WTC11 (cell line): ENCODE results near the gene IQSEC1. TPM values are rescaled to one million over a fixed set of nuclear protein-coding genes. Genes with fewer than 3 reads are reported as not detected.

Experiments
- ATAC-seq: fragments of 200-7000 bp; cut with Tn5 transposase; 2 replicates; pipeline ENCODE4 v1.10.0; 2021; ENCODE audit warnings: mild to moderate bottlenecking, moderate library complexity
- CTCF ChIA-PET: fragments of 300-600 bp; sonication (Branson Sonifier 250); formaldehyde crosslinking; loops from one replicate; lab custom pipeline; 2021; ENCODE audit warnings: antibody characterized with exemption; lab: Charles Lee
- POLR2A ChIA-PET: fragments of 350-600 bp; sonication (Branson Sonifier 250); formaldehyde crosslinking; loops from one replicate; lab custom pipeline; 2021; ENCODE audit warnings: antibody characterized with exemption; lab: Charles Lee
- DNase-seq: peaks from one replicate; pipeline ENCODE4 v3.0.0; 2021; ENCODE audit warnings: low spot score
- H3K27ac Mint-ChIP-seq: 2 replicates; pipeline ENCODE4 v1.8.0; 2021; ENCODE audit warnings: mixed read lengths
- H3K27me3 Mint-ChIP-seq: 2 replicates; pipeline ENCODE4 v1.8.0; 2021; ENCODE audit warnings: low read depth, mild to moderate bottlenecking, moderate library complexity, mixed read lengths
- H3K36me3 Mint-ChIP-seq: 2 replicates; pipeline ENCODE4 v1.8.0; 2021; ENCODE audit warnings: mixed read lengths
- H3K4me1 Mint-ChIP-seq: 2 replicates; pipeline ENCODE4 v1.8.0; 2022; ENCODE audit warnings: mixed read lengths
- H3K4me3 Mint-ChIP-seq: 2 replicates; pipeline ENCODE4 v1.8.0; 2021; ENCODE audit warnings: mild to moderate bottlenecking, moderate library complexity, mixed read lengths
- H3K9me3 Mint-ChIP-seq: 2 replicates; pipeline ENCODE4 v1.8.0; 2021; ENCODE audit warnings: mixed read lengths
- ATF6 ChIP-seq: sonication (generic); formaldehyde crosslinking; IDR thresholded peaks from 2 replicates; pipeline ENCODE4 v1.8.1; 2023; ENCODE audit warnings: mild to moderate bottlenecking, missing genetic modification reagents
- E2F5 ChIP-seq: sonication (generic); formaldehyde crosslinking; IDR thresholded peaks from 2 replicates; pipeline ENCODE4 v1.8.1; 2022; ENCODE audit warnings: mild to moderate bottlenecking, moderate library complexity, missing genetic modification reagents
- ELF4 ChIP-seq: sonication (generic); formaldehyde crosslinking; IDR thresholded peaks from 2 replicates; pipeline ENCODE4 v1.8.1; 2022; ENCODE audit warnings: low read depth, mild to moderate bottlenecking, moderate library complexity, missing genetic modification reagents
- ERG ChIP-seq: fragments of 250-450 bp; sonication (Bioruptor Pico); IDR thresholded peaks from 2 replicates; pipeline ENCODE4 v1.8.0; 2021; ENCODE audit warnings: mild to moderate bottlenecking
- GRHL2 ChIP-seq: fragments of 250-450 bp; sonication (Bioruptor Pico); IDR thresholded peaks from 2 replicates; pipeline ENCODE4 v1.8.0; 2022; ENCODE audit warnings: mild to moderate bottlenecking, moderate library complexity; ENCODE audit not compliant: insufficient replicate concordance, severe bottlenecking
- GTF2I ChIP-seq: fragments of 250-450 bp; sonication (Bioruptor Pico); conservative IDR thresholded peaks from 2 replicates; pipeline ENCODE4 v1.4.0; 2021; ENCODE audit warnings: mild to moderate bottlenecking
- HMGXB4 ChIP-seq: sonication (generic); formaldehyde crosslinking; IDR thresholded peaks from 2 replicates; pipeline ENCODE4 v1.8.1; 2023; ENCODE audit warnings: mild to moderate bottlenecking, moderate library complexity, missing genetic modification reagents
- IRF2 ChIP-seq: sonication (generic); formaldehyde crosslinking; IDR thresholded peaks from 2 replicates; pipeline ENCODE4 v1.8.0; 2022; ENCODE audit warnings: low read depth, missing genetic modification reagents, borderline replicate concordance
- JUN ChIP-seq: sonication (generic); formaldehyde crosslinking; IDR thresholded peaks from 2 replicates; pipeline ENCODE4 v1.8.0; 2023; ENCODE audit warnings: mild to moderate bottlenecking, missing genetic modification reagents
- MLX ChIP-seq: sonication (generic); formaldehyde crosslinking; IDR thresholded peaks from 2 replicates; pipeline ENCODE4 v1.8.1; 2023; ENCODE audit warnings: mild to moderate bottlenecking, missing genetic modification reagents, moderate library complexity
- NFATC4 ChIP-seq: fragments of 250-450 bp; sonication (Bioruptor Pico); IDR thresholded peaks from 2 replicates; pipeline ENCODE4 v1.9.0; 2021; ENCODE audit warnings: mild to moderate bottlenecking
- NR1H2 ChIP-seq: sonication (generic); formaldehyde crosslinking; IDR thresholded peaks from 2 replicates; pipeline ENCODE4 v1.9.0; 2021; ENCODE audit warnings: mild to moderate bottlenecking, moderate library complexity, missing genetic modification reagents
- NR3C1 ChIP-seq: sonication (generic); formaldehyde crosslinking; conservative IDR thresholded peaks from 2 replicates; pipeline ENCODE4 v1.8.1; 2023; ENCODE audit warnings: low read depth, mild to moderate bottlenecking, missing genetic modification reagents
- RELA ChIP-seq: sonication (generic); formaldehyde crosslinking; IDR thresholded peaks from 2 replicates; pipeline ENCODE4 v1.8.1; 2022; ENCODE audit warnings: missing genetic modification reagents, mild to moderate bottlenecking, borderline replicate concordance
- RORB ChIP-seq: fragments of 250-450 bp; sonication (Bioruptor Pico); IDR thresholded peaks from 2 replicates; pipeline ENCODE4 v1.9.0; 2021; ENCODE audit warnings: mild to moderate bottlenecking
- SMAD3 ChIP-seq: sonication (generic); formaldehyde crosslinking; IDR thresholded peaks from 2 replicates; pipeline ENCODE4 v1.8.0; 2022; ENCODE audit warnings: missing genetic modification reagents, mild to moderate bottlenecking, borderline replicate concordance
- SOX15 ChIP-seq: fragments of 250-450 bp; sonication (Bioruptor Pico); IDR thresholded peaks from 2 replicates; pipeline ENCODE4 v1.9.0; 2021; ENCODE audit warnings: mild to moderate bottlenecking
- TCF7 ChIP-seq: sonication (generic); formaldehyde crosslinking; IDR thresholded peaks from 2 replicates; pipeline ENCODE4 v1.8.0; 2022; ENCODE audit warnings: mild to moderate bottlenecking, low read depth, missing genetic modification reagents, moderate library complexity
- USF2 ChIP-seq: sonication (generic); formaldehyde crosslinking; IDR thresholded peaks from 2 replicates; pipeline ENCODE4 v1.8.1; 2023; ENCODE audit warnings: mild to moderate bottlenecking, missing genetic modification reagents, moderate library complexity
- ZNF138 ChIP-seq: sonication (generic); formaldehyde crosslinking; conservative IDR thresholded peaks from 2 replicates; pipeline ENCODE4 v1.8.1; 2022; ENCODE audit warnings: mild to moderate bottlenecking, moderate library complexity, missing genetic modification reagents
- ZNF232 ChIP-seq: sonication (generic); formaldehyde crosslinking; IDR thresholded peaks from 2 replicates; pipeline ENCODE4 v1.8.0; 2022; ENCODE audit warnings: mild to moderate bottlenecking, missing genetic modification reagents
- ZNF263 ChIP-seq: sonication (generic); formaldehyde crosslinking; IDR thresholded peaks from 2 replicates; pipeline ENCODE4 v1.8.1; 2022; ENCODE audit warnings: low read depth, mild to moderate bottlenecking, moderate library complexity, missing genetic modification reagents
- ZNF281 ChIP-seq: sonication (generic); formaldehyde crosslinking; IDR thresholded peaks from 2 replicates; pipeline ENCODE4 v1.8.0; 2023; ENCODE audit warnings: mild to moderate bottlenecking, missing genetic modification reagents
- ZNF396 ChIP-seq: fragments of 250-450 bp; sonication (Bioruptor Pico); IDR thresholded peaks from 2 replicates; pipeline ENCODE4 v1.8.0; 2021; ENCODE audit warnings: mild to moderate bottlenecking, moderate library complexity, borderline replicate concordance
- total RNA-seq: library from RNA; stranded (reverse); gene quantifications from 3 replicates; pipeline ENCODE4 v1.2.3, GENCODE V29; 2021

Gene IQSEC1
- total RNA-seq, 1 experiment from 2014 or later = 35.0 TPM

- H3K9me3 Mint-ChIP-seq = peaks cover 9% of the 10 kb centered on the region
- peaks cover 4% of the 10 kb centered on the region for H3K36me3 Mint-ChIP-seq
- H3K27ac Mint-ChIP-seq = no peak overlapping the region
- no peaks in the 10 kb centered on the region for H3K4me1 Mint-ChIP-seq
- DNase-seq (no peak), ATAC-seq (no peak)
- ChIA-PET POLR2A (no interaction called here), CTCF (interaction anchor here (0.6 kb wide), 1 partner anchor 134 kb away, joined by 4 read pairs; no protein-coding TSS in a partner anchor)
- H3K4me3 Mint-ChIP-seq = no peak overlapping the region
- H3K27me3 Mint-ChIP-seq = peaks cover 35% of the 10 kb centered on the region
- TF ChIP-seq E2F5 (CRISPR knock-in tag) = no peak
- TF ChIP-seq NFATC4 (CRISPR knock-in tag) = no peak
- no peak for TF ChIP-seq TCF7 (CRISPR knock-in tag)
- TF ChIP-seq ZNF138 (CRISPR knock-in tag) = no peak
- TF ChIP-seq GRHL2 = no peak
- no peak for TF ChIP-seq ZNF263 (CRISPR knock-in tag)
- no peak for TF ChIP-seq SOX15 (CRISPR knock-in tag)
- TF ChIP-seq ZNF232 (CRISPR knock-in tag) = no peak
- no peak for TF ChIP-seq HMGXB4
These were observed 210.8 kb downstream of the IQSEC1 start for GRCh38 chr3:12862387-12862786.

- ChIA-PET POLR2A (no interaction called here), CTCF (no interaction called here)
- 0 out of 2 replicates have a peak, but pooled peaks cover 3% of the 10 kb centered on the region for H3K4me1 Mint-ChIP-seq
- H3K27ac Mint-ChIP-seq = no peak overlapping the region
- peaks cover 9% of the 10 kb centered on the region for H3K9me3 Mint-ChIP-seq
- peaks cover 32% of the 10 kb centered on the region for H3K27me3 Mint-ChIP-seq
- ATAC-seq (no peak), DNase-seq (no peak)
- TF ChIP-seq ERG (CRISPR knock-in tag) (no peak), IRF2 (CRISPR knock-in tag) (no peak), NR3C1 (no peak), SMAD3 (CRISPR knock-in tag) (no peak), ZNF281 (CRISPR knock-in tag) (no peak), GRHL2 (no peak), ELF4 (no peak), GTF2I (CRISPR knock-in tag) (no peak), JUN (no peak), USF2 (CRISPR knock-in tag) (no peak), ZNF138 (CRISPR knock-in tag) (no peak), MLX (CRISPR knock-in tag) (no peak), RELA (CRISPR knock-in tag) (no peak), ATF6 (CRISPR knock-in tag) (no peak), ZNF396 (CRISPR knock-in tag) (no peak), ZNF232 (CRISPR knock-in tag) (no peak), RORB (CRISPR knock-in tag) (no peak), NR1H2 (CRISPR knock-in tag) (no peak)
- H3K4me3 Mint-ChIP-seq = no peak overlapping the region
- peaks cover 4% of the 10 kb centered on the region for H3K36me3 Mint-ChIP-seq
These were observed 211.6 kb downstream of the IQSEC1 start for GRCh38 chr3:12861611-12862010.
